SH-SY5Y (cell line): Measurements from ENCODE around the gene CABLES1.

Experiments
- GATA2 ChIP-seq: IDR thresholded peaks from 2 replicates; pipeline ENCODE4 v1.6.1; 2011; ENCODE audit warnings: mild to moderate bottlenecking, low read depth, low read length
- GATA3 ChIP-seq: IDR thresholded peaks from 2 replicates; pipeline ENCODE4 v1.6.1; 2011; ENCODE audit warnings: low read depth, mild to moderate bottlenecking, low read length, moderate library complexity

GRCh38 chr18:23129355-23130002 lies 5.8 kb upstream of the CABLES1 start:
- TF ChIP-seq GATA2: no peak
- TF ChIP-seq GATA3: no peak
